ENCODE measurements around the gene ENPP6. TPM values are rescaled to one million over a fixed set of nuclear protein-coding genes. Genes with fewer than 3 reads are reported as not detected.

The ENPP6 gene
- total RNA-seq (2014; rRNA removed; shearing (Covaris generic)), result not detected in 2 replicates

GRCh38 chr4:184217634-184218033, at the start of gene ENPP6:
ENPP6 (minus strand) TSS chr4:184217873; CDS start chr4:184217819, 54 bp downstream.
- DNase-seq (ENCODE audit: low read depth), result no peak

GRCh38 chr4:184267206-184267608, 49.5 kb upstream of the ENPP6 start:
- no peak for DNase-seq (ENCODE audit: low read depth)

- DNase-seq (ENCODE audit: low read depth), result peak; percentile 48
Observed at GRCh38 chr4:184265546-184266351, 48.1 kb upstream of the ENPP6 start.

DNA sequence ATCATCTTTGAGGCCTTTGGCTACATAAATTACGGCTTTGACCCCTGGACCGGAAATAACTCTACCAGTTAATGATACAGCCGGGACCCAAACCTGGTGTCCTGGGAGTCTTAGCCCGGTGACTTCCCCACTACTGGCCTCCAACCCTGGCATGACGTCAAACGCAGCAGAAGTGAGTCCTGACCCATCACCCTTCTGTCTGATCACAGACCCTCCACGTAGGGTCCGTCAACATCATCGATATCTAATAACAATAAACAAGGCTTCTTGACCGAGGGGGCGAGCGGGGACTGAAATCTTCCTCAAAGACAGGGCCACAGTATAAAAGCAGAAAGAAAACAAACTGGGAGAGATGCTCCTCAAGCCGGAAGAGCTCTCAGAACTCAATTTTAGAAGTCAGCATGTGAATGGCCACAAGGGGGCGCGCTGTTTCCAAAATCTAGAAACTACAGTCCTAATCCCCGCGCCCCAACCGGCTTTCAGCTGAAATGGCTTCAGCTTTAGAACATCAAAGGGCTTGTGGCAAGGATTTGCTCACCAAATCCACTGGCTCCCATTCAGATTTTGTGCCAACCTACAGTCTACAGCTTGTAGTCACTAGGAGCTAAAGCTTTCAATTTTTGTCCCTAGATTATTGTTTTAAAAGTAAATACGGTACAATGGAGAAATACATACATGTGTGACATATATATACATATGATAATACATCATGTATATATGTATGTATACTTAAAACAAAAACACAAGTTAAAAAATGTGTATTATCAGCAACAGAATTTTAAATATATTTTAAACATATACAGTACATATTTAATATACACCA, 46.4 kb upstream of the ENPP6 start:
- DNase-seq (ENCODE audit: low read depth), result peak; percentile 89

- DNase-seq (ENCODE audit: low read depth), result no peak
Observed at GRCh38 chr4:184263461-184263860, 45.8 kb upstream of the ENPP6 start.

DNA sequence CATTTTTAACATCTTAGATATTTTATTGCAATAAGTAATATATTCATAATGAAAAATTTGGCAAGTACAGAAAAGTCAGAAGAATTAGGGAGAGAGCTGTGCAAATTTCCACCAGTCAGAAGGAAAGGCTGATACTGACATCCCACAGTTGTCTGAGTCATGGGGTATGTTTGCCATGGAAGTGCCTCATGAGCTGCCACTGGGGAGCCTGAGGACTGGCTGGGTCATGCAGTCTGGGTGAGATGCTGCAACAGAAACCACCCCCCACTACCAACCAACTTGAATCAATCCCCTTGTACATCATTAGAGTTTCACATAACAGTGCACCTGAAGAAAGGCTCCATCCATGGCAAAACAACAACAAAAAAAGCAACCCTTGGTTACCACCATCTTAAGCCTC, 45.2 kb upstream of the ENPP6 start:
- DNase-seq (ENCODE audit: low read depth), result peak; percentile 30

- no peak for DNase-seq (ENCODE audit: low read depth)
Observed at GRCh38 chr4:184261246-184261645, 43.6 kb upstream of the ENPP6 start.

GRCh38 chr4:184259866-184260265, 42.2 kb upstream of the ENPP6 start:
- DNase-seq (ENCODE audit: low read depth), result no peak

DNA sequence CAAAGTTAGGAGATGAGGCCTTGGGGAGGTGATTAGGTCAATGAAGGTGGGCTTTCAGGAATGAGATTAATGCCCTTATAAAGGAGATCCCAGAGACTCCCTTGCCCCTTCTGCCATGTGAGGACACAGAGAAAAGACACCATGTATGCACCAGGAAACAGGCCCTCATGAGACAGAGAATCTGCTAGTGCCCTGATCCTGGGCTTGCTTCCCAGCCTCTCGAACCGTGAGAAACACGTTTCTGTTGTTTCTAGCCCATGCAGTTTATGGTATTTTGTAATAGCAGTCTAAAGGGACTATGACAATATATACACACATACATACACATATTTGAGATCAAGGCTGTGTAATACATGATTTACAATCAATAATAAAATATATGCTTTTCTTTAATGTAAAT, 41.4 kb upstream of the ENPP6 start:
- no peak for DNase-seq (ENCODE audit: low read depth)

GRCh38 chr4:184255871-184256642, 38.4 kb upstream of the ENPP6 start:
- no peak for DNase-seq (ENCODE audit: low read depth)

GRCh38 chr4:184255361-184255760, 37.7 kb upstream of the ENPP6 start:
- no peak for DNase-seq (ENCODE audit: low read depth)

DNA sequence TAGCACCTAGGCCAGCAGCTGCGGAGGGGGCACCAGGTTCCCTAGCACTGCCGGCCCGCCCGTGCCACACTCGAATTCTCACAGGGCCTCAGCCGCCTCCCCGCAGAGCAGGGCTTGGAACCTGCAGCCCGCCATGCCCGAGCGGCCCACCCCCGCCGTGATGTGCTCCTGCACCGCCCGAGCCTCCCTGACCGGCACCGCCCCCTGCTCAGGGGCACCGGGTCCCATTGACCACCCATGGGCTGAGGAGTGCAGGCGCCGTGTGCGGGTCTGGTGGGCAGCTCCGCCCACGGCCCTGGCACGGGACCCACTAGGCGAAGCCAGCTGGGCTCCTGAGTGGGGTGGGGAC, 35.4 kb upstream of the ENPP6 start:
- no peak for DNase-seq (ENCODE audit: low read depth)

DNA sequence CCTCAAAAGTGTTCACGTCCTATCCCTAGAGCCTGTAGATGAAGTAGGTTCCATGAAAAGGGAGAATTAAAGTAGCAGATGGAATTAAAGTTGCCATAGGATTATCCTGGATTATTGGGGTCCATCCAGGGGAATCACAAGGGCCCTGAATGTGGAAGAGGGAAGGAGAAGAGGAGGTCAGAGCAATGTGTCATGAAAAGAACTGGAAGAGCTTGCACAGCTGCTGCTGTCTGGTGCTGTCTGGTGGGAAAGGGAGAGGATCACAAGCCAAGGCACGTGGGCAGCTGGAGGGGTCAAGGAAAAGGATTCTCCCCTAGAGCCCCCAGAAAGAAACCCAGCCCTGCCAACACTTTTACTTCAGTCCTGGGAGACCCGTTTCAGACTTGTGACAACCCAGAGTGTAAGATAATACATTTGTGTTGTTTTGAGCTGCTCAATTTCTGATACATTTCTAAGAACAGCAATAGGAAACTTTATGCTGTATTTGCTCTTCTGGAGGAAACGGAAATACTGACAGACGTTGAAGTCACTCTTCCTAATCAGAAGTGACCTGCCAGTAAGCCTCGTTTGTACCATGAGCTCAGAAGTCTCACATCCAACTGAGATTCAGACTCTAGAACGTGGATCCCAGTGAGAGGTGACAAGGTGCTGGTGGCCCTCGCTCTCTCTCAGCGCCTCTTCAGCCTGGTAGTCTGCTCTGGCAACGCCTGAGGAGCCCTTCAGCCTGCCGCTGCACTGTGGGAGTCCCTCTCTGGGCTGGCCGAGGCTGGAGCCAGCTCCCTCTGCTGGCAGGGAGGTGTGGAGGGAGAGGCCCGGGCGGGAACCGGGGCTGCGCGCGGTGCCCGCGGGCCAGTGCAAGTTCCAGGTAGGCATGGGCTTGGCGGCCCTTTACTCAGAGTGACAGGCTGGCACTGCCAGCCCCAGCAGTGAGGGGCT, 34.7 kb upstream of the ENPP6 start:
- no peak for DNase-seq (ENCODE audit: low read depth)

DNA sequence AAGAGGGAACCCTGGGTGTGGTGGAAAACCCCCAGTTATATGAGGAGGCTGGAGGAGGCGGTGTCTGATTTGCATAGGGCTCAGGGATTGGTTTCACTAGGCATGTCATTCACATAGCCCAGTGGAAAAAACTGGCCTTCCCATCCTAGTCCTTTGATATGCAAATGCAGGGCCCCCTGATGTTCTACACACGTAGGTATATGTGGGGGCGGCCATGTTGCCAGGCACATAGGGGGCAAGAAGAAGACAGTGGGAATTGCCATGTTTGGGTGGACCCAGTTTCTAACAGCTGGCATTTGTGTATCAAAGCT, 34.0 kb upstream of the ENPP6 start:
- DNase-seq (ENCODE audit: low read depth), result no peak

- peak; percentile 61 for DNase-seq (ENCODE audit: low read depth)
Observed at GRCh38 chr4:184250795-184251669, 33.4 kb upstream of the ENPP6 start.

GRCh38 chr4:184248216-184248615, 30.5 kb upstream of the ENPP6 start:
- no peak for DNase-seq (ENCODE audit: low read depth)

GRCh38 chr4:184247421-184247820, 29.7 kb upstream of the ENPP6 start:
- no peak for DNase-seq (ENCODE audit: low read depth)

GRCh38 chr4:184246426-184246825, 28.8 kb upstream of the ENPP6 start:
- no peak for DNase-seq (ENCODE audit: low read depth)

GRCh38 chr4:184238072-184238745, 20.5 kb upstream of the ENPP6 start:
- no peak for DNase-seq (ENCODE audit: low read depth)

DNA sequence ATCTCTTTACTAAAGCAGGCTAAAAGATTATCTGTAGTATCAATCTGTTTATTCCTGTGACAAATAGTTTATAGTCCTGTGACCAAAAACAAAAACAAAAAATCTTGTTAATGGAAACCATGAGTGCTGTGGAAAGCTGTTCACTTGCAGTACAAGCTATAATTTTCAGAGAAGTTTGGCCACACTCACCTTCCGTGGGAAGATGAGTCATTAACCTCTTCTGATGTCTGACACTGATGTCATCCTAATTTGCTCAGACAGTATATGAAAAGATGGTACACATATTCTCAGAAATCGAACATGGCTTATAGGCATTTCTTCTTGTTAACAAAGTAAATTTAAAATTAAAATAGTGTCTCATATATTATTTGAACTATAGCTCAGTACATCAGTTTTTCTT, 19.9 kb upstream of the ENPP6 start:
- DNase-seq (ENCODE audit: low read depth), result no peak
